Cardiac fibroblast (primary cell): ENCODE measurements around the gene EIF4G3.

Experiments
- DNase-seq, 2 donors: peaks; one replicate each; pipeline versions ENCODE4 v3.0.0 to v3.0.0-alpha.2; 2010; ENCODE audit warnings: low read depth in 2 of 2
- H3K4me3 ChIP-seq, 2 donors: replicated peaks in 1 of 2; 1 replicate in 1 of 2; 2 replicates in 1 of 2; pipeline ENCODE4 v1.5.1; 2011; ENCODE audit warnings: low read depth in 2 of 2, low read length in 2 of 2, mild to moderate bottlenecking in 2 of 2, moderate library complexity in 1 of 2
- TF ChIP-seq, protein P1 (sequence below): IDR thresholded peaks from one replicate; pipeline ENCODE4 v1.5.1; 2011; ENCODE audit warnings: low read depth, mild to moderate bottlenecking, low read length, inconsistent platforms

The EIF4G3 gene

GRCh38 chr1:21003281-21004045 is 173.2 kb downstream of the EIF4G3 start:
- TF ChIP-seq, protein P1, sequence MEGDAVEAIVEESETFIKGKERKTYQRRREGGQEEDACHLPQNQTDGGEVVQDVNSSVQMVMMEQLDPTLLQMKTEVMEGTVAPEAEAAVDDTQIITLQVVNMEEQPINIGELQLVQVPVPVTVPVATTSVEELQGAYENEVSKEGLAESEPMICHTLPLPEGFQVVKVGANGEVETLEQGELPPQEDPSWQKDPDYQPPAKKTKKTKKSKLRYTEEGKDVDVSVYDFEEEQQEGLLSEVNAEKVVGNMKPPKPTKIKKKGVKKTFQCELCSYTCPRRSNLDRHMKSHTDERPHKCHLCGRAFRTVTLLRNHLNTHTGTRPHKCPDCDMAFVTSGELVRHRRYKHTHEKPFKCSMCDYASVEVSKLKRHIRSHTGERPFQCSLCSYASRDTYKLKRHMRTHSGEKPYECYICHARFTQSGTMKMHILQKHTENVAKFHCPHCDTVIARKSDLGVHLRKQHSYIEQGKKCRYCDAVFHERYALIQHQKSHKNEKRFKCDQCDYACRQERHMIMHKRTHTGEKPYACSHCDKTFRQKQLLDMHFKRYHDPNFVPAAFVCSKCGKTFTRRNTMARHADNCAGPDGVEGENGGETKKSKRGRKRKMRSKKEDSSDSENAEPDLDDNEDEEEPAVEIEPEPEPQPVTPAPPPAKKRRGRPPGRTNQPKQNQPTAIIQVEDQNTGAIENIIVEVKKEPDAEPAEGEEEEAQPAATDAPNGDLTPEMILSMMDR = no peak

GRCh38 chr1:21001042-21001441 is 175.7 kb downstream of the EIF4G3 start:
- TF ChIP-seq, protein P1 = no peak
- no peak overlapping the region for H3K4me3 ChIP-seq
- no peak for DNase-seq

More at GRCh38 chr1:21003281-21004045, 173.2 kb downstream of the EIF4G3 start:
- no peak overlapping the region for H3K4me3 ChIP-seq
- no peak for DNase-seq

- DNase-seq = no peak
- no peak overlapping the region for H3K4me3 ChIP-seq
- TF ChIP-seq, protein P1 = no peak
Measured at GRCh38 chr1:21000245-21000594, 176.5 kb downstream of the EIF4G3 start.

- no peak for DNase-seq
- TF ChIP-seq, protein P1 = no peak
- no peak overlapping the region for H3K4me3 ChIP-seq
Measured at GRCh38 chr1:20999525-21000244, 177.0 kb downstream of the EIF4G3 start.

GRCh38 chr1:20998826-20999225 is 177.9 kb downstream of the EIF4G3 start:
- no peak for DNase-seq
- TF ChIP-seq, protein P1 = no peak
- no peak overlapping the region for H3K4me3 ChIP-seq

DNA sequence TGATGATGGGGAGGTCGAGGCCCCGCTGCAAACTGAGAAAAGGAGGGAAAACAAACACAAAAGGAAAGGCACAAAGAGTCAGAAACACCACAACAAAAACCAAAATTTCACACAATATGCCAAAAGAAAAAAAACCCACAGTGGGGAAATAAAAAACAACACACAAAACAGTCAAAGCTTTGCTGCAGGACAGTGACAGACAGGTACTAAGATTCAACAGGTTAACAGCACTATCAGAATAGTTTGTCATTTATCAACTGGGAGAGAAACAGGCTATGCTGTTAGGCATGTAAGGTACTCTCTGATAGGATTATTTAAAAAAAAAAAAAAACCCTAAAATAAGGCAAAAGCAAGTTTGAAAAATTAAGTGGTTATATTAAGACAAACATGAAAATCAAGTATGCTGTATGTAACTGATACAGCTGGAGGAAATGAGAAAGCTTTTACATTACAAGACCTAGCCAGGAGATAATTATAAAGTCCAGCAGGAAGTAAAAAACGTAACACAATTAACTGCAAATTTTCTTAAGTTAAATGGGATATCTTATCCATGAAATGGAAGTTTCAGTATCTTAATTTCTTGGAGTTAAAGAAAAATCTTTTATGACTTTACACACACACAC is 179.0 kb downstream of the EIF4G3 start:
- no peak for DNase-seq
- no peak overlapping the region for H3K4me3 ChIP-seq
- TF ChIP-seq, protein P1 = no peak
